HG02763 (cell line): ENCODE results near the gene CUBN.

Experiments
- ATAC-seq: cut with Tn5 transposase; IDR thresholded peaks from one replicate; pipeline ENCODE4 v1.9.1; 2021; ENCODE audit warnings: mild to moderate bottlenecking, moderate library complexity; ENCODE audit not compliant: unreplicated experiment

Gene CUBN

DNA sequence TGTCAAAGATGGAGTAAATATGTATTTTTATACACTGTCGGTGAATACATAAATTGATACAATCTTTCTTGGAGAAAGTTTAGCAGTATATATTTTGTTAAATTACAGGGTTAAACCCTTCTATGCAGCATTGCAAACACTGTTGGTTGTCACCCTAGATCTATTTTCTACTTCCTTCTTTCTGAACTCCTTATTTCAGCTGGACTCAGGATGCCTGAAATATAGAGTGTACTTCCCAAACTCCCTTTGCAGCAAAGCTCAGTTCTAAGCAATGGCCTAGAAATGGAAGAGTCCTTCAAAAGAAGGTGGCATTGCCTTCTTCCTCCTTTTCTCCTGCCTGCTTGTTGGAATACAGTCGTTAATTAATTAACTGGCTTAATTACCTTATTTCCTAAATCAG is 20.6 kb downstream of the CUBN start:
- ATAC-seq, result no peak

DNA sequence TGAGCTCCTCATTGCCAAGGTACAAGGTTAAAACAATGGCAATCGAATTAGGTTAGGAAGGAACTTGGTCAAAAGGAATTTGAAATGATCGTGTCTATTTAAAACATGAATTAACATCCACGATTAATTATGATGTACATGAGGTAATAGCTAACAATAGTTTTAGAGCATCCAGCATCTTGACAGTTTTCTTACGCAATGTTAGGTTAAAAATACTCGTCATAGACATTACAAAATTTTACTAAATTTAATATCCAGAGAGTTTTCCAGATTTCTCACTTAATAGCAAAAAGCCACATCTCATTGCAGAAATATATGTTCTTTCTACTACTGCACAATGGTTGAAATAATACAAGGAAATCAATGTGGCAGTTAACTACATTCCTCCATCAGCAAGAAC is 22.6 kb downstream of the CUBN start:
- ATAC-seq, result no peak

DNA sequence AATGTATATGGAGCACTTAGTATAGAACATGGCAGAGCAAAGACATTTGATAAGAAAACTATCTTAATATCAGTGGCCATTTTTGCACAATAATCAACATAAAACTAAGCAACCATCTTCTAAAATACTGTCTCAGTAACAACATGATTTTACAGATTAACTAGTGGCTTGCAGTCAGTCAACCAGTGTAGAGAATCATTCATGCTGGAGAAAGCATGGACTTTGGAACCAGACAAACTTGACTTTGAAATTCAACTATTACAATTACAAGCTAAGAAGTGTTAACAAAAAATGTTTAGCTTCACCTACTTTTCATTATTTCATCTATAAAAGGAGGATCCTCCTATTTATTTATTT is 27.7 kb downstream of the CUBN start:
- no peak for ATAC-seq

DNA sequence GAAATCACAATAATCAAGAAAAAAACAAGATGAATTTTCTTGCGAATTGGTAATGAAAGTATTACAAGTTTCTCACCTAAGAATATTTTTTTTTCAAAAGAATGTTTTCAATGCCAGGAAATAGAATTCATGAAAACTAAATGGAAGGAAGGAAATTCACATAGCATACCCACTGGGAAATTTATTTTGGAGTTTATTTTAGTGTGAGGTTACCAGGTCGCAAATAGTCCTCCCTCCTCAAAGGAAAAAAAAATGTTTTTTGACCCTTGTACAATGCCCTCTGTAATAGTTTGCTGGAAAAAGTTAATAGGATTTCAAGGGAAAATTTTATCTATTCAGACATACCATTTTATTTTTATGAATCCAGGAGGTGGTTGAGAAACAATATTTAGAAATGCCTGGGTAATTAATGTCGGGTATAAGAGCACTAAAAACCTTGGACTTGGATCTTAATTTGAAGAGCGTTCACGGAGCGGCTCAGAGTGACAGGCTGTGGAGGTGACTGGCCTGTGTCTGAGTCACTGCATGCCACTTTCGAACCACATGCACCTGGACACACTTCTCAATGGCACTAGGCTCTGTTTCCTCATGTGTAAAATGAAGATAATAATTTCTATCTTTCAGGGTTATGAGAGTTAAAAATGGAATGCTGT is 28.2 kb downstream of the CUBN start:
- ATAC-seq, result no peak

DNA sequence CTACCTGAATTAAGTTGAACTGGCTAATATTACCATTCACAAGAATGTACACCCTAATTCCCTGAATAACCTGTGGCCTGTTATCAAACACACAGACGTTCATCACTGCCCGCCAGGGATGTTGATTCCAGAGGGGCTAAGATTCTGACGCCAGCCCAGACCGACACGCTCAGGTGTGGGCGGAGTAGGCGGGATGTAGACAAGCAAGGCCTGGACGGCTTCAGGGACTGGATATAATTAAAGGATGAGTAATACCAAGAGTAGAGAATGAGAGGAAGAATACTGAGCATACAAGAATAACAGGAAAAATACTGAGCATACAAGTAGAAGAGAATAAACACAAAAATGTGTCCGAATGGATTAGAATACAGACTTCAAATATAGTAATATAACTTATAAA is 29.0 kb downstream of the CUBN start:
- no peak for ATAC-seq

DNA sequence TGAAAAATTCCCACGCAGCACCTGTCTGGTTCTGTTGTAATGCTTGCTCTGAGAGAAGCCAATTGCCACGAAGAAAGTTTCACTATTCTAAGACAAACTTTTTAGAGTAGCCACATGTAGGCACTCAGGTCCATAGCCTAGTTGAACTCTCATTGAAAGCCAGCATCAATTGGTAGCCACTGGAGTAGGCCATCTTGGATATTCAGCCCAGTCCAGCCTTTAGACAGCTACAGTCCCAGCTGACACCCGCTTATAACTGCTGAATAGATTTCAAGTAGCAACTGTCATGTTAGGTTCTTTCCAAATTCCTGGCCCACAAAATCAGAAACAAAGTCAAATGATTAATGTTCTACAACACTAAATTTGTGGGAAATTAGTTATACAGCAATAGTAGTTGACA is 31.6 kb downstream of the CUBN start:
- ATAC-seq, result no peak

DNA sequence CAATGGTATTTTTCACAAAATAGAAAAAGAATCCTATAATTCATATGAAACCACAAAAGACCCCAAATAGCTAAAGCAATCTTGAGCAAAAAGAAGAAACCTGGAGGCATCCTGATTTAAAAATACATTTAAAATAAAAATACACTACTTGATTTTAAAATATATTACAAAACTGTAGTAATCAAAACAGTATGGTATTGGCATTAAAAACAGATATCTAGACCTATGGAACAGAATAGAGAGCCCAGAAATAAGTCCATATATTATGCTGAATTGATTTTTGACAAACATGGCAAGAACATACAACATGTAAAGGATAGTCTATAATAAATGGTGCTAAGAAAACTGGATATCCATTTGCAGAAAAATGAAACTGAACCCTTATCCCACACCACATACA is 34.8 kb downstream of the CUBN start:
- no peak for ATAC-seq

DNA sequence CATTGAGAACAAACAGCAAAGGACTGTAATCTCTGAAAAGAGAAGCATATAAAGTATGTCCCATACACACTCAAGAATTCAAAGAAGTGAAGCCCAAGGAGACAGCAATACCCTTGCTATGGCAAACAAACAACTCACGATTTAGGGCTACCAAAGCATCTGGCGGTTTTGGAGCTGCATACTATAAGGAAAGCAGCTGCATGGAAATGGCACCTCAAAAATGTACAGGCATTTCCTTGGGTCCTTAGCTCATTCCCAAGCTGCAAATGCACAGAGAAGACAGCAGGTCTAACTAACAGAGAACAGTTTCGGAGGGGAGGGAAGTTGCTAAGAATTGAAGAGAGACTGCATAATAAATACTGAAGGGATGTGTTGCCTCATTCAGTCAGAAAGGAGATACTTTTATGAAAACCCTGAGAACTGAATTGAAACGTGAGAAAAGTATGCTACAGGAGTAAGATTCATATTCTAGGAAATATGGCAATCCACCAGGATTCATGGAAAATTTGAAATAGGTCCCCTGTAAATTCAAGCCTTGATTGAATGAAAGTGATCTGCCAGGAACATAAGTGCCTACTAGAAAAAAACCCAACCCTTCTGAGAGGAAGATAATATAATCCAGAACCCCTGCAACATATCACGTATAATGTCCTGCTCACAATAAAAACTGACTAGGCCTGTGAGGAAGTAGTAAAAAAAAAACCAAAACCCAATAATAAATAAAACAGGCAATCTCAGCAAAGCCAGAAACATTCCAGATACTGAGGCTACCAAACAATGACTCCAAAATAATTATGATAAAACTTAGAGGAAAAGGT is 36.4 kb downstream of the CUBN start:
- ATAC-seq, result no peak

DNA sequence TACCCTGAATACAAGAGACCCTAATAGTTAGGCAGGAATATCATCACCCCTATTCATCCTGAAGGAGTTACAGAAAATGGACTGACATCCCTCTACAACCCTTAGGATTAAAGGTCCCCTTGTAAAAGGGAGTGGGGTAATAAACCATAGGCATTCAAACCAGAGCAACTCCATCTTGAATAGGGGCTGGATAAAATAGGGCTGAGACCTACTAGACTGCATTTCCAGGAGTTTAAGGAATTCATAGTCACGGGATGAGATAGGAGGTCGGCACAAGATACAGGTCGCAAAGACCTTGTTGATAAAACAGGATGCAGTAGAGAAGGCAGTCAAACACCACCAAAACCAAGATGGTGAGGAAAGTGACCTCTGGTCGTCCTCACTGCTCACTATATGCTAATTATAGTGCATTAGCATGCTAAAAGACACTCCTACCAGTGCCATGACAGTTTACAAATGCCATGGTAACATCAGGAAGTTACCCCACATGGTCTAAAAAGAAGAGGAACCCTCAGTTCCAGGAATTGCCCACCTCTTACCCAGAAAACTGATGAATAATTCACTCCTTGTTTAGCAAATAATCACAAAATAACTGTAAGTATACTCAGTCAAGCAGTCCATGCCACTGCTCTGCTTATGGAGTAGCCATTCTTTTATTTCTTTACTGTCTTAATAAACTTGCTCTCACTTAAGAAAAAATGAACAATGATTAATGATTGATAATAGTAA is 37.2 kb downstream of the CUBN start:
- ATAC-seq, result no peak

DNA sequence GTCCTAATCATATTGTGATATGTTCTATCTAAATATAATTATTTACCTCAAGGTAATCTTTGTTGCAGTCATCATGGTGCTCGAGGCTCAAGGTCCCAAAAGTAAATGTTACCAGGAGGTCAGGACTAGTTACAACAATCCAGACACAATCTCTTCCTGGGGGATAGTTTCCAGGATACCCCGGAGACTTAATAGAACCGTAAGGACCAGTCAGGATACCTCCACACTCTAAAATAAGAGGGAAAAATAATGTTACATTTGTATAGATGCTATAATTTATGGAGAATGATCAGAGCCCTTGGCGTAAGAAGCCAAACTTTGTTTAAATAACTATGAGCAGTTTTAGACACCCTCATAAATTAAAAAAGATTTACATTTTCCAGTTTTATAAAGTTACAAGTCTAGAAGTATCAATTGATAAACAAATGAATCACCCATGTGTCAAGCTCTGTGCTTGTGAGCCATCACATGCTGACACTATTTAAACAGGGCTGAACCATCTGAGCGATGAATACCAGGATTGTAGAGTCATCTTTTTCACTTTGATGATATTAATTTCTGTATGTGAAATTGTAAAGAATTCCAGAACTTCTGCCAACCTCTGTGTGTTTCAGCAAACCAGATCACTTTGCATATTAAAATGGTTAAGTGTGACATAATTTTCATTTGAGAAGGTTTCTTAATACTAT is 41.3 kb downstream of the CUBN start:
- no peak for ATAC-seq

DNA sequence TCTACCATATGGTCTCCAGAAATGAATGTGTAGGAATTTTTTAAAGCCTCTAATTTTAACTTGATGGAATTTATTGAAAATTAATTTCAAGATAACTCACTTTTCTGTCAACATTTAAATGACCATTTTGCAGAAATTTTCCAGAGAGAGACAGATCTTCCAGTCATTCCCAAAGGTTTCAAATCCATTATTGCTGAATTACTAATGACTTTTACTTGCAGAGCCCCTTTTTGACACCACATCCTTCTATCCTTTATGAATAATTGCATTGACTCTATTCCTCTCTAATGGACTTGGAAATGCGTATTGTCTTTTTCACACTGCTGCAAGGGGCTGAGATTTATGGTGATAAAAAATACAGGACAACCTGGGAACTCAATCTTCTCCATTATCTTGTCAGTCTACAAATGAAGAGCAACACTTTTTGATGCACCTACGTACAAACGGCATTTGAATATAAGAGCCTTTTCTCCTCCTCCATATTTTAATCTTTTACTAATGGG is 42.7 kb downstream of the CUBN start:
- ATAC-seq, result no peak

DNA sequence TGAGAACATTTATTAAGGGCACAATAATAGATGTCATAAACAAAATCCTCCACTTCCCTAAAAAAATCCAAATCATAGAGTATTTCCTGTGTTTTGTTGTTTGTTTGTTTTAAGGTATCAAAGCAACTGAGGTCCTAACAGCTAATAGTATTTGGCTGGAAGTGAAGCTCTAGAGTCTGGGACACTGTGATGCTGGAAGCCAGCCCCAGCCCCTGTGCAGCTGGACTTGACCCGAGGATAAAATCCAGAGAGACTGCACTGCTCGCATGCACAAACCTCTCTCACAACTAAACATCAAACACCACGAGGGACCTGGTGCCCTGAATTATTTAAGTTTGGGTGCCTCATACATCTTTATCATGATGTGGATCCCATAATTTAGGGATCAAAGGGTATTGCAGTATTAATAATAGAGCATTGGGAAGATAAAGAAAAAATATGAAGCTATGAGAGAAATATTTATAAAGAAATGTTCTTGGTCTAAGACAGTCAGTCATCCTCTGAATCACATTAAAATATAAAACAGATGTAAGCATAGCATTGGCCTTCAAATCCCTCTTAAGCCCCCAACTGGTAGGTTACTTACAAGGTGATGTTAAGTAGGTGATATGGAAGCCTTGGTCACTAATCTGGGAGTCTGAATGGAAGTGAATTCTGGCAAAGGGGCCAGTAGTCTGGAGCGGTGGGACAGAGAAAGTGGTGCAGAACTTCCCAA is 44.4 kb downstream of the CUBN start:
- no peak for ATAC-seq

DNA sequence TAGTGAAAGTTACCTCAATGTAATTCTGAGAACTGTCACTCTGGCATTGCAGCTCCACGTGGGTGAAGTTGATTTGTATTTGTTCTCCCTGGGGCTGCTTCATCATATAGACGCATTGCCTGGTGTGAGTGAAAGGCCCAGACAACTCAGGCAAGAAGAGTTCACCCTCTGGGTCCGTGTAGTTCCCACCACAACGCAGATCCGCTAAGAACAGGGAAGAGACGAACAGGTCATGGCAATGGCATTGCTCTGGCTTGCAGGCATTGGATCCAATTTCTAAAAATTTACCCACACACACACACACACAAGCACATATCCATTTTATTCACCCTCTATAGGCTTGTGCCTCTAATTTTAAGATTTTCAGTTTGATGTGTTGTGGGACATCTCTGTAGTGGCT is 45.4 kb downstream of the CUBN start:
- ATAC-seq, result no peak

DNA sequence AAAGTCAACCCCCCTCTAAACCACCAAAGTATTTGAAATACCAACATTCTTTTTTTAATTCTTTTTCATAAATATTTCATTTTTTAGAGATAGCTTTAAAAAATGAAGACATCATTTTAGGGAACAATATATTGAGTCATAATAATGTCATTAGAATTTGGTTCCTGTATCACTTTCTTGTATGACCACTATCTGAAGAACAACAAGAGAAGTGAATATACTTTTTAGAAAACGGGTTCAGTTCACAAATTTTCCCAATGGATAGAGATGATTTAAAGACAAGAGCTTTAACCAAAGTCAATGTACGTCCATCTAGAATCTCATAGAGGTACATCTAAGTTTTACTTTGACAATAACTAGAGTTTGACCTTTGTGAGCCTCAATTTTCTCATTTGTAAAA is 48.2 kb downstream of the CUBN start:
- no peak for ATAC-seq

DNA sequence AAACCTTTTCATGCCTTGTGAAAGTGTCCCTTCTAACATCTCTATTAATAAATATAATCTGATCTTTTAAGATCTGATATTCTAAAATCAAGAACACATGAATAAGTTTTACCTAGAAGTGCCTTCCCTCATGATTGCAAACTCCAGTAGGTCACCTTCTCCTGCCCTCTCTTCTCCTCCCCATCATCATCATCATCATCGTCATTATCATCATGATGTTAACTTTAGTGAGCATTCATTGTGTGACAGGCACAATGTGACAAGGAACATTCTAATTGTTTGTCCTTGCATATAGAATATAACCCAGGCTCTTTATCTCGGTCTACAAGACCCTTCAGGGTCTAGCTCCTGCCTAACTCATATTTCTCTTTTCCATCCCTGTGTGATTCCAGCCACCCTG is 51.7 kb downstream of the CUBN start:
- ATAC-seq, result no peak

DNA sequence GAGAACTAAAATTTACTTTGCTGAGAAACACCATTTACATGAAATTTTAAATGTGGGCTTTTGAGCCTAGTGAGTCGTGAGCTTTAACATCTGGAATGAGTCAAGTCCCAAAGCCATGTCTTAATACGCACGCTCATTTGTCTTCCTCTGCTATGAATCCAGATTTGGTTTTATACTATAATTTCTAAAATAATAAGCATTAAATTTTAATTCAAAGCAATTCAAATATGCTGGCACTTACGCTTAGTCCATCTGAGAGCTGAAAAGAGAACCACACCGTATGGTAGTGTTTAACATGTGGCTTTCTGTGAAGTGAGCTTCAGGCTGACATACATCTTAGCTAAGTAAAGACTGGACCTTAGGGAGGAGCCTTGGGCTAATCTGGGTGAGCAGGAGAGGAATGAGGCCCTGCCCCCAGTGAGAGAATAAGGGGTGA is 52.2 kb downstream of the CUBN start:
- no peak for ATAC-seq

DNA sequence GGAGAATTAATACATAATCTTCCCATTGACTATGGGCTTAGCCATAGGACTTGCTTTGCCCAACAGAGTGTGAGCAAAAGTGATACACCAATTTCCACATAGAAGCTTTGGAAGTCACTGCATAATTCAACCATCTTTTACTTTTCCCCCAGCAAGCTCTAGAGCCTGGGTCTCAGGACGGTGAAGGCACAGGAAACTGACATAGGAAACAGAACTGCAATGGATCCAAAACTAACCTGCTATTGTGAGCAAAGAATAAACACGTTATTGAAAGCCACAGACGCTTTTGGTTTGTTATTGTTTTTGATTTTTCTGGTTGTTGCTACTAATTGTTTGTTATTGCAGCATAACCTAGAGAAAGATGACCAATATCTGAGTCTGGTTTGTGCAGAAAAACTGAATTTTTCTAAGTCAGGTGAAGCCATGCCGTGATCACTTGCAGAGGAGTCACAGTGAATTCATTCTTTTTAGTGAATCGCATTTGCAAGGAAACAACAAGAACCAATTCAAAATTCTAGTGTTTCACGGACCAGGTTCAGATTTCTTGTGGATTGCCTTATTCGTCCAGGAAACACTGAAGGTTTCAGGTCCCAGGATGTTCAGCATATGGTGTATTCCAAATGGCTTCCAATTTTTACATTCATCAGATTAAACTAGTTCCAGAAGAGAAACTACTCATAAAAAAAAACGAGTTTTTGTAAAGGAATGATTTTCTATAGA is 52.8 kb downstream of the CUBN start:
- ATAC-seq, result no peak

DNA sequence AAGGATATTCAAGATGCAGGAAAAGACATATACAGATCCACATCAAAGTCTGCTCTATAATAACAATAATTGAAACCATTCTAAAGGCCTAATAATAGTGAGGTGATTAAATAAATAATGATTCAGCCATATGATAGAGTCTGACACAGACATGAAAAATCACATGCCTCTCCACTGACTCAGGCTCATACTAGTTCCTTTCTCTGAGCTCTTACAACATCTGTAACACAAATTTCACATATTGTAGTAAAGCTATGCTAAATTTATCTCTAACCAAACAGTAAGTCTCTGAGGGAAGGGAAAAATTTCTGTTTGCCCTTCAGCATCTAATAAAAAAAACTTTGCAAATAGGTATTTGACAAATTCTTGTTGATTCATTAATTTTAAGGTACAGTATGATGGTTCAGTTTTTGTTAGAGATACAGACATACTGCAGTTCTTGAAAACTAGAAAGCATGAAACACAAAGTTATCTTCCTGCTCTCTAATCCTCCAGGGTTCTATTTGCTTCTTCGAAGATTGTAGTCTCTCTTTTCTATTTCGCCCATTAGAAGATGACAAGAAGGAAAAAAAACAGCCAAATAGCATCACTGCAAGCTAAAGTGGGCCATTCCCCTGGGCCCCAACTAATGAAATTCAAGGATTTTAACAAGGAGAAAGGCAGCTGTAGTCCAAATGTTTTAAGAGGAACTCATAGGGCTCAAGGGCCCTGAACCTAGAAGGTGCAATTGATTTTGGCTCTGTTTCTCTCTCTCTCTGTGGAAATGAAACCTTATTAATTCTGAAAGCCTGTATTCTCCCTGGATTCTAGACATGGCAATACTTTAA is 53.9 kb downstream of the CUBN start:
- ATAC-seq, result no peak

DNA sequence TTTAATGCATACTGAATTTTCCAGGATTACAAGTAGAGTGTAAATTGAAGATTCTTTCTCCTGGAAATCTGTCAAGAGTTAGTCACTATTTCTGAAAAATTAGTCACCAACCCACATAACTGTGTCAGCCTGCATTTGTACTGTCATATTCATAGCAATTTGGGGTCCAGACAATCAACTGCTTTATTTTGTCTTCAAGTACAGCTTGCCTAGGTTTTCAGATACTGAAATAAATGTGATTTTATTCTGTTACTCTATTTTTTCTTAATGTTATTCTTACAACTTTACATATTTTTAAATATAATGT is 55.1 kb downstream of the CUBN start:
- no peak for ATAC-seq
